NCI-H187 treated with DMSO at 0.1 percent for 48 hours (cell line): ENCODE measurements around the gene SESN1.

Experiments
- DNase-seq: peaks from one replicate; lab custom pipeline; 2025; lab: John Stamatoyannopoulos, UW

The SESN1 gene

GRCh38 chr6:109060571-109060970 lies 34.1 kb downstream of the SESN1 start:
- DNase-seq: no peak

DNA sequence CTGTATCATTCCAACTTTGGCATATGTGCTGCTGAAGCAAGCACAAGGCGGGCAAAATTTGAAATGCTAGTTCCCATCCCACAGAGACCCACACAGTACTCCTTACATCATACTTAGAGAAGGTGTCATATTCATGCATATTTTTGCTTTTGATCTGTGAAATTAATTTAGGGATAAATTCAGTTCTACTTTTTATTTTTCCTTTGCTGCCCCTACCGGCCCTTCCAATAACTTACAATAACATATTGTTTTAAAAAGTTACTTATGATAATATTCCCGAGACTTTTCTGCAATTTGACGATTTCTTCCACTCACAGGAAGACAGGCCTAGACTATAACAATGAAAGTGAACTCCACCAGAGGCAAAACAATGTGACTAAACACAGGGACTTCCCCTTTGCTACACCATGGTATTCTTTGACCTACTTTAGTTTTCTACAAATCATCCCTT lies 35.0 kb downstream of the SESN1 start:
- no peak for DNase-seq

- DNase-seq: no peak
Observed at GRCh38 chr6:109059153-109059552, 35.5 kb downstream of the SESN1 start.

DNA sequence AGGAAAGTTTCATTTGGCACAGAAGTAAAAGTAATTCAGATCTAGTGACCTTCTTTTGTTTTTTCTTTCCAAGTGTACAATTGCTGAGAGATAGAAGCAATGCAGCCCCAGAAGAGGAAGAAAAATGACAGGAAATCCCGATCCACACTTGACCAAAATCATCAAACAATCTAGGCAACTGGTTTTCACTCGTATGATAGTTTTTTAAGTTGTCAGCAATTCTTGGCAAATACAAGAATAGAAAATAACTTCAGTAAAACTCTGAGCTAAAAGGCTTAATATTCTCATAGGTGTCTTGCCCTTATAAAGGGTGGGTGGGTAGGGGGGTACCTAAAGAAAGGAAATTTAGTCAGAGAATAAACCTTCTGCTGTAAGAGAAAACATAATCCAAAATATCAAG lies 36.0 kb downstream of the SESN1 start:
- DNase-seq: no peak

DNA sequence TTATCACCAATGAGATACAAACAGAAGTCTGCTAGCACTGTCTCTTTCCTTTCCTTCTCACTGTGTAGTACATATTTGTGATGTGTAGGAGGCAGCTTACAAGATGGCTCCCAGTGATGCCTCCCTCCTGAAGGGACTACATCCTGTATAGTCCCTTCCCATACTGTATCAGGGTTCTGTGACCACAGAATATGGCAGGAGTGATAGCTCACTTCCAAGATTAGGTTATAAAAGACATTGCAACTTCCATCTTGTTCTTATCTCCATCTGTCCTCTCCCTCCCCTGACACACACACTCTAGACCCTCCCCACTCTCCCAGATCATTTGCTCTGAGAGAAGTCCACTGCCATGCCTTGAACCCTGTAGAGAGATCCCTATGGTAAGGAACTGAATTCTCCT lies 38.0 kb downstream of the SESN1 start:
- DNase-seq: no peak

DNA sequence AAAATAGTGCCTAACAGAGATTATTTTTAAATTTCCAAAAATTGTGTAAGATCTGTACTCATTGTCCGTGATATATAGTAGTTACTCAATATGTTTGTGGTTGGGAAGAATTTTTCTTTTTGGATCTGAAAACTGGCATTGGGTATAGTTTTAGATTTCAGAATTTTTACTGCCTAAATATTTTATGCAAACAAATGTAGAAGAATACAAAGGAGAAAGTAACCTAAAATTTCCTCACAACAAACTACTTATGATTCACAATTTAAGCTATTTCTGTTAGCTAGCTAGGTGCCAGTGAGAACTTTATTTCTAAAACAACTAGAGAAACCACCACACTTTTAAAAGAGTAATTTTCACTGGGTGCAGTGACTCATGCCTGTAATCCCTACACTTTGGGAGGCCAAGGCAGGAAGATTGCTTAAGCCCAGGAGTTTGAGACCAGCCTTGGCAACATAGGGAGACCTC lies 38.8 kb downstream of the SESN1 start:
- no peak for DNase-seq

- no peak for DNase-seq
Observed at GRCh38 chr6:109053336-109053735, 41.3 kb downstream of the SESN1 start.

GRCh38 chr6:109052852-109053251 lies 41.8 kb downstream of the SESN1 start:
- DNase-seq: no peak

DNA sequence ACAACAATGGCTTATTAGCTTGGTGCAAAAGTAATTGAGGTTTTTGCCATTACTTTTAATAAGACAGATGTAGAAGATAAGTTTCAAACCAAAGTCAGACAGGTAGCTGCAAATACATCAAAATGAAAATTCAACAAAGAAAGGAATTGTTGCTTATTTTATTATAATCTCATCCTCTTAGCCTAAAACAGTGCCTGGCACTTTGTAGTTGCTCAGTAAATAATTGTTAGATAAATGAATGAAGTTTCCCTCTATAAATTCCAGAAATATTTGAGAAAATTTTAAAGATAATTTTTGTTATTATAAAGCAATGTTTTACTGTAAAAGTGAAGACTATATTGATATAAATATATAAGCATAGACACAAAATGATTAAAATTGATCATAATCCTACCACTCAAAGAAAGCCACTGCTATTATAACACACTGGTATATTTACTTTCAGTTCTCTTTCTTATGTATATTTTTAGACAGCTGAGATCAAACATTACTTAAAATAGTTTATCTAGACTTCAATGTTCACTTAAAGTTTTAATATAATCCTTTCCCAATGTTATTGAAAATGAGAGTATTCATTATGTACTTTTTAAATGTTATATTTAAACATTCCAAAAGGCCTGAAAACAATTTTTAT lies 42.5 kb downstream of the SESN1 start:
- no peak for DNase-seq

- no peak for DNase-seq
Observed at GRCh38 chr6:109051301-109052017, 43.2 kb downstream of the SESN1 start.

GRCh38 chr6:109050447-109051102 lies 44.1 kb downstream of the SESN1 start:
- DNase-seq: no peak

DNA sequence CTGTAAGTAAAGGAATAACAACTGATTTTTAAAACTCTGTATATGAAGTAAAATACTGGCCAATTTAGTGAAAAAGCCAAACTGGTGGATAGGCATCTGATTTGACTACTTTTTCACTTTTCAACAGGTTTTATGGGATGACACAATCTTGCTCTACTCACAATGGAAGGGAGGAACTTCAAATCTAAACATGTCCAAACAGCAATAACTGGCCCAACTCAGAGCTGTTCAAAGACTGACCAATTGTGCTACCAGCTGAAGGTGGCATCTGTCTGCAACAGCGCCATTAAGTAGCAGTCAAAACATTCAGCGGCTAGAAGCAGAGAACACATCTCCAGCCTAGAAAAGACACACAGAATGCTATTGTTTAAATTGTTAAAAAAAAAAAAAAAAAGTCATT lies 44.6 kb downstream of the SESN1 start:
- no peak for DNase-seq

DNA sequence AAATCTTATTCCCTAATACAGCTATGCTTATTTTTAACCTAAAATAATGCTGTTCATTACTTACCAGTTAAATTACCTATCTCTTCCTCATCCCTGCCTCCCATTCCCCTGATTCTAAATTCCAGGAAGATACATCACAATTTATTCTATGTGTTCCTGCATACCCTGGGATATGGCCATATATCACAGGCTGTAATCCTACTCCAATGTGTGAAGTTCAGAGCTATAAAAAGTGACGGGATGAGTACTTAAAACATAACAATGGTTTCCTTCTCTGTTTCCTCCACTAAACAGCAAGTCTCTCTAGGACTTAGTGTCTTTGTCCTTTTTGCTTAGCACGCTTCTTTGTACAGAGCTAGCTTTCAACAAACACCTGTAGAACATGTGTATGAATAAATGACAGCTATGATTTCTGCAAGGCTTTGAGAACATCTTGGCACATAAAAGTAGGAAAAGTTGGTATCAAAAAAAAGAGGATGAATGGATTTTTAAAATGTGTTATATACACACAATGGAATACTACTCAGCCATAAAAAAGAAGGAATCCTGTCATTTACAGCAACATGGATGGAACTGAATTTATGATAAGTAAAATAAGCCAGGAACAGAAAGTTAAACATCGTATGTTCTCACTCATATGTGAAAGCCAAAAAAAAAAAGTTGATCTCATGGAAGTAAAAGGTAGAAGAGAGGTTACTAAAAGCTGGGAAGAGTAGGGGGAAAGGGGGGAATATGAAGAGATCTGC lies 45.8 kb downstream of the SESN1 start:
- DNase-seq: no peak

DNA sequence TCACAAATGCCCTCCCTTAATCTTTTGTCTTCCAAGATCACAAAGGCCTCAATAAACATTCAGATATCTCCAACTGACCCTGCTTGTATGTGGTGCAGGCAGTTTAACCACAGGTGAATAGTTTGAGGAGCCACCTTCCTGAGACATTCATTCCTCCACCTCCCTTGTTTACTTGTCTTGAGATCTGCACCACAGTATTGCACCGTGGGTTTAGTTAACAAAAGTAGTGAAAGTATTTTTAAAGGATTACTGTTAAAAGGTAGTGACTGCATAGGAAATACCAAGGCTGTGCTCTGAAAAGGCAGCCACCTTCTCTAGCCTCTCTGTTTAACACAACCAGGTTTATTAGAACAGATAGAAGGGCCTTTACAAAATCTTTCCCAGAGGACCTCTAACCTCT lies 46.5 kb downstream of the SESN1 start:
- DNase-seq: no peak

- DNase-seq: no peak
Observed at GRCh38 chr6:109045493-109045892, 49.2 kb downstream of the SESN1 start.

GRCh38 chr6:109039795-109040194 lies 54.9 kb downstream of the SESN1 start:
- DNase-seq: no peak

- DNase-seq: no peak
Observed at GRCh38 chr6:109038837-109039398, 55.7 kb downstream of the SESN1 start.

DNA sequence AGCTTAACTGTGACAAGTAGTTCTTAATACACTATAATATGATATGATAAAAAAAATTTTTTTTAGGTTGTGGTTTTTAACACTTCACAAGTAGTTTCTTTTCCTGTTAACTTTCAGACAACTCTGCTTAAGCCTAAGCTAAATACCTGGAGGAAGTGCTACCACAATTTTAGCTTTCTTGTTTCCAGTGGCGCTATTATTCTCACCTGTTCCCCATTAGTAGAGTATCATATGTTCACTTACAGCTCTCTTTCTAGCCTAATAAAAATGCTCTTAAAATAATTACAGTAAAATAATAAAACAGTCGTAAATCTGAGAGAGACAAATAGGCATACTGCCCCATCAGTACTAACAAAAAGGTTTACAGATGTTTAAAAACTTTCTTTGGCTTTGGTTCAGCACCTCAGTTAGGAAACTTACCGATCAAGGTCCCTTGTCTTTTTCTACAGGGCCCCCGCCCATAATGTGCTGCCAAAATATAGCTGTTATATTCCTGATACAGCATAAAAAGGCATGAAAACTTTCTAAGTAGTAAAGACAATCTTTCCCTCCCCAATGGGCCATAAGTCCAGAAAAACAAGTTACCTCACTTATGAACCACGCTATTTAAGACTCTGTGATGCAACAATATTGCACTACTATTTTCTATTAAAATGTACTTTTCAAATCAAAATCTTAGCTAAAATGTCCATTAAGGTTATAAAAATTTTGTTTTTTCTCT lies 57.9 kb downstream of the SESN1 start:
- no peak for DNase-seq

- no peak for DNase-seq
Observed at GRCh38 chr6:109034526-109034925, 60.1 kb downstream of the SESN1 start.

- DNase-seq: no peak
Observed at GRCh38 chr6:109033655-109034054, 61.0 kb downstream of the SESN1 start.

GRCh38 chr6:109031416-109031815 lies 63.2 kb downstream of the SESN1 start:
- no peak for DNase-seq
